NCI-H1436 treated with DMSO at 0.1 percent for 48 hours (cell line): Measurements from ENCODE around the gene WWOX.

Source experiments
- DNase-seq: peaks from one replicate; lab custom pipeline; 2025; lab: John Stamatoyannopoulos, UW

Gene WWOX

GRCh38 chr16:78906135-78906534, 806.7 kb downstream of the WWOX start:
- DNase-seq: no peak

GRCh38 chr16:78909226-78909625, 809.8 kb downstream of the WWOX start:
- DNase-seq: no peak

GRCh38 chr16:78915811-78916345, 816.4 kb downstream of the WWOX start:
- DNase-seq: no peak

GRCh38 chr16:78916928-78917545, 817.6 kb downstream of the WWOX start:
- no peak for DNase-seq

- no peak for DNase-seq
Observed at GRCh38 chr16:78918805-78919305, 819.4 kb downstream of the WWOX start.

- DNase-seq: no peak
Observed at GRCh38 chr16:78919852-78920251, 820.4 kb downstream of the WWOX start.

GRCh38 chr16:78920621-78921020, 821.2 kb downstream of the WWOX start:
- no peak for DNase-seq

- DNase-seq: no peak
Observed at GRCh38 chr16:78925083-78925767, 825.8 kb downstream of the WWOX start.

GRCh38 chr16:78926723-78927210, 827.3 kb downstream of the WWOX start:
- no peak for DNase-seq

GRCh38 chr16:78927766-78928165, 828.3 kb downstream of the WWOX start:
- no peak for DNase-seq

- DNase-seq: no peak
Observed at GRCh38 chr16:78929841-78930240, 830.4 kb downstream of the WWOX start.

GRCh38 chr16:78930561-78930960, 831.1 kb downstream of the WWOX start:
- DNase-seq: no peak

- DNase-seq: no peak
Observed at GRCh38 chr16:78931267-78931666, 831.8 kb downstream of the WWOX start.

GRCh38 chr16:78931678-78932077, 832.2 kb downstream of the WWOX start:
- DNase-seq: no peak

GRCh38 chr16:78932355-78932943, 833.0 kb downstream of the WWOX start:
- no peak for DNase-seq

- DNase-seq: no peak
Observed at GRCh38 chr16:78936060-78936459, 836.6 kb downstream of the WWOX start.

- DNase-seq: no peak
Observed at GRCh38 chr16:78939597-78939996, 840.1 kb downstream of the WWOX start.

GRCh38 chr16:78942625-78943245, 843.3 kb downstream of the WWOX start:
- no peak for DNase-seq

- DNase-seq: no peak
Observed at GRCh38 chr16:78945336-78945735, 845.9 kb downstream of the WWOX start.

- DNase-seq: no peak
Observed at GRCh38 chr16:78946556-78946955, 847.1 kb downstream of the WWOX start.

GRCh38 chr16:78950768-78951167, 851.3 kb downstream of the WWOX start:
- no peak for DNase-seq

- DNase-seq: no peak
Observed at GRCh38 chr16:78952630-78953029, 853.2 kb downstream of the WWOX start.
